ENCODE data around the gene ETV6. TPM values are rescaled to one million over a fixed set of nuclear protein-coding genes. Genes with fewer than 3 reads are reported as not detected.

Gene ETV6
- total and polyA plus RNA-seq, 2 of the 8 experiments (the other 6 are each of a cell fraction or from before 2014, with no cell fraction given): 5.5 to 23.9 TPM

GRCh38 chr12:11715621-11716020 lies 66.1 kb downstream of the ETV6 start:
- Histone ChIP-seq H3K27me3 (replicated peaks in 1 of 4; ENCODE audit: control insufficient read depth in 3 of 4, extremely low read depth in 1 of 4, insufficient read depth in 3 of 4, low read length in 3 of 4) (no peaks in the 10 kb centered on the region), H4K8ac (ENCODE audit: extremely low read depth, insufficient read depth, low read length) (no peak overlapping the region), H3K9ac (replicated peaks in 1 of 4; ENCODE audit: extremely low read depth in 1 of 4, low read depth in 3 of 4, low read length in 3 of 4) (no peak overlapping the region), H4K5ac (ENCODE audit: insufficient read length, low read depth, low read length) (no peak overlapping the region), H3K14ac (ENCODE audit: insufficient read length) (no peak overlapping the region), H2BK5ac (ENCODE audit: low read depth, low read length) (no peak overlapping the region), H2AFZ (ENCODE audit: low read length) (no peak overlapping the region), H3K4me2 (ENCODE audit: insufficient read depth in 1 of 2, low read depth in 2 of 2, low read length in 2 of 2) (no peak overlapping the region), H3K27ac (ENCODE audit: low read depth, low read length) (no peak overlapping the region), H4K91ac (replicated peaks; ENCODE audit: insufficient read length, low read length) (no peak overlapping the region), H2AK5ac (ENCODE audit: low read depth, low read length) (no peak overlapping the region), H2BK120ac (replicated peaks; ENCODE audit: low read depth, low read length) (no peak overlapping the region), H3K18ac (ENCODE audit: extremely low read depth, low read length) (no peak overlapping the region), H2BK12ac (ENCODE audit: low read depth, low read length) (no peak overlapping the region), H3K23me2 (ENCODE audit: low read depth, low read length) (no peaks in the 10 kb centered on the region), H3K4ac (replicated peaks; ENCODE audit: insufficient read length, low read depth, low read length) (no peak overlapping the region), H2BK20ac (ENCODE audit: low read length) (no peak overlapping the region), H3K4me3 (ENCODE audit: extremely low read depth in 1 of 4, insufficient read depth in 2 of 4, low read depth in 3 of 4, low read length in 4 of 4) (no peak overlapping the region), H3K23ac (ENCODE audit: insufficient read length) (no peak overlapping the region), H3K56ac (replicated peaks; ENCODE audit: insufficient read length, low read depth, low read length) (no peak overlapping the region), H3K36me3 (ENCODE audit: control insufficient read depth in 2 of 4, insufficient read depth in 4 of 4, low read length in 3 of 4) (no peaks in the 10 kb centered on the region), H3K9me3 (ENCODE audit: insufficient read depth in 2 of 2, low read depth in 1 of 2, low read length in 1 of 2) (no peaks in the 10 kb centered on the region), H4K20me1 (replicated peaks in 1 of 2; ENCODE audit: control insufficient read depth in 1 of 2, insufficient read depth in 2 of 2, low read length in 2 of 2) (peaks cover 0 to 2% of the 10 kb centered on the region in 2 experiments), H2BK15ac (ENCODE audit: low read length) (no peak overlapping the region), H3K79me2 (ENCODE audit: control insufficient read depth in 1 of 2, insufficient read depth in 2 of 2, low read length in 2 of 2) (0 out of 4 replicates have a peak, but pooled peaks cover 0 to 5% of the 10 kb centered on the region in 2 experiments), H3K4me1 (replicated peaks in 1 of 4; ENCODE audit: control insufficient read depth in 3 of 4, insufficient read depth in 4 of 4, low read length in 3 of 4) (peaks cover 4 to 12% (median 8%) of the 10 kb centered on the region in 4 experiments; a peak in 6 of 7 replicates), H3K79me1 (ENCODE audit: low read depth, low read length) (peaks cover 7% of the 10 kb centered on the region; the same call in 1 of the 2 replicates)
- FAIRE-seq: no peak
- ChIA-PET POLR2A (ENCODE audit: partially characterized antibody) (interaction anchor here (1.0 to 2.5 kb wide), 2 partner anchors 9 to 12 kb away, joined by 3 to 5 read pairs; no protein-coding TSS in a partner anchor), CTCF (ENCODE audit: partially characterized antibody) (no interaction called here)
- no peak for TF ChIP-seq KDM1A (IDR thresholded peaks at IDR 0.05; ENCODE audit: borderline replicate concordance, low read length)
- no peak for TF ChIP-seq RBBP5 (IDR thresholded peaks at IDR 0.05; ENCODE audit: borderline replicate concordance, low read depth, low read length)
- no peak for TF ChIP-seq ATF3 (IDR thresholded peaks at IDR 0.05; ENCODE audit: insufficient read depth, low read depth, low read length)
- TF ChIP-seq TAF1 (IDR thresholded peaks at IDR 0.05; ENCODE audit: low read depth, low read length): no peak
- TF ChIP-seq HDAC2 (IDR thresholded peaks at IDR 0.05; ENCODE audit: borderline replicate concordance in 1 of 2, low read depth in 2 of 2, low read length in 2 of 2): no peak
- no peak for TF ChIP-seq CTCF (IDR thresholded peaks at IDR 0.05; ENCODE audit: control extremely low read depth in 1 of 3, insufficient read depth in 1 of 3, low read depth in 1 of 3, low read length in 3 of 3)
- no peak for TF ChIP-seq BACH1 (IDR thresholded peaks at IDR 0.05; ENCODE audit: low read length)
- TF ChIP-seq RAD21 (IDR thresholded peaks at IDR 0.05 in 1 of 2, conservative IDR thresholded peaks at IDR 0.05 in 1 of 2; ENCODE audit: low read depth in 2 of 2, low read length in 2 of 2): no peak
- 92% methylated on average over 4 of the region's 4 CpGs; no CpG with 5 or more reads in 1 of the 2 experiments for WGBS, 2 experiments (ENCODE audit: extremely low coverage in 1 of 2, insufficient coverage in 1 of 2, insufficient read length in 1 of 2, insufficient replicate concordance in 2 of 2, low coverage in 1 of 2, low lambda C conversion rate in 2 of 2, missing lambda C conversion rate in 1 of 2)
- DNase-seq (ENCODE audit: low read depth in 1 of 2, low spot score in 2 of 2): no peak

All from H1 (cell line).